Esophagus squamous epithelium (tissue), 4 donors: ENCODE data around the gene ZKSCAN3.

Source experiments
- POLR2A ChIP-seq, 4 donors: fragments of 450-650 bp; IDR thresholded peaks; one replicate each; pipeline ENCODE4 v1.6.1; 2017; ENCODE audit warnings: antibody characterized with exemption in 4 of 4, mild to moderate bottlenecking in 4 of 4, moderate library complexity in 3 of 4
- TF ChIP-seq, protein P1 (sequence below), 6 experiments: fragments of 450-650 bp in 4 of 6; fragments of 200-600 bp in 2 of 6; sonication (generic) in 2 of 6; IDR thresholded peaks; one replicate each; pipeline ENCODE4 v1.5.1; 2016 to 2019; ENCODE audit warnings: antibody characterized with exemption in 6 of 6, mild to moderate bottlenecking in 4 of 6, moderate library complexity in 4 of 6

DNA sequence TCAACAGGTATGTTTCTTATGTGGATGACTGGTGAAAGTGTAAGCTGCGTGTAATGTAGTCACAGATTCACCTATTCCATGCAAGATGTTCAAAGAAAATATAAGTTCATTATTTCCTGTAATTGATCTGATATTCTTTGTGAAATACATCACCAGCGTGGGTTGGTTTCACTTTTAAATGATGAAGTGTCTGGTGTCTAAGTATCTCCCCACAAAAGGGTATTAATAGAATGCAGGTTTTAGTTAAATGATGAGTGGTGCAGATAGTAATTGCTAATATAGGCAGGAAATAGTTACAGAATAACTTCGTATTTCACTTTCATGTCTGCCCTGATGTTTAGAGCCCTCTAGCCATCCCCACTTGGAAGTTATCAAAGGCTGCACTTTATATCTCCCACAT lies 46.2 kb upstream of the ZKSCAN3 start:
- TF ChIP-seq, protein P1, sequence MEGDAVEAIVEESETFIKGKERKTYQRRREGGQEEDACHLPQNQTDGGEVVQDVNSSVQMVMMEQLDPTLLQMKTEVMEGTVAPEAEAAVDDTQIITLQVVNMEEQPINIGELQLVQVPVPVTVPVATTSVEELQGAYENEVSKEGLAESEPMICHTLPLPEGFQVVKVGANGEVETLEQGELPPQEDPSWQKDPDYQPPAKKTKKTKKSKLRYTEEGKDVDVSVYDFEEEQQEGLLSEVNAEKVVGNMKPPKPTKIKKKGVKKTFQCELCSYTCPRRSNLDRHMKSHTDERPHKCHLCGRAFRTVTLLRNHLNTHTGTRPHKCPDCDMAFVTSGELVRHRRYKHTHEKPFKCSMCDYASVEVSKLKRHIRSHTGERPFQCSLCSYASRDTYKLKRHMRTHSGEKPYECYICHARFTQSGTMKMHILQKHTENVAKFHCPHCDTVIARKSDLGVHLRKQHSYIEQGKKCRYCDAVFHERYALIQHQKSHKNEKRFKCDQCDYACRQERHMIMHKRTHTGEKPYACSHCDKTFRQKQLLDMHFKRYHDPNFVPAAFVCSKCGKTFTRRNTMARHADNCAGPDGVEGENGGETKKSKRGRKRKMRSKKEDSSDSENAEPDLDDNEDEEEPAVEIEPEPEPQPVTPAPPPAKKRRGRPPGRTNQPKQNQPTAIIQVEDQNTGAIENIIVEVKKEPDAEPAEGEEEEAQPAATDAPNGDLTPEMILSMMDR (IDR thresholded peaks at IDR 0.05): no peak
- no peak for TF ChIP-seq POLR2A (IDR thresholded peaks at IDR 0.05)
